HL-60/S4 treated with phorbol 12-myristate 13-acetate at 8.2 ng/mL for 4 days and 3 days (cell line): ENCODE measurements around the gene BMAL1.

ENCODE experiments used
- in situ Hi-C: fragments of 300-500 bp; cut with MboI; formaldehyde crosslinking; loops from 2 replicates; pipeline ENCODE4 v1.15.0; 2022; ENCODE audit warnings: low sequenced_read_pairs

BMAL1 gene

GRCh38 chr11:13290221-13290980 is 12.8 kb downstream of the BMAL1 start:
- in situ Hi-C loops: no loop called here

- in situ Hi-C loops: no loop called here
Observed at GRCh38 chr11:13291361-13291760, 13.8 kb downstream of the BMAL1 start.

GRCh38 chr11:13291800-13292199 is 14.2 kb downstream of the BMAL1 start:
- in situ Hi-C loops: no loop called here

- in situ Hi-C loops: no loop called here
Observed at GRCh38 chr11:13292970-13293369, 15.4 kb downstream of the BMAL1 start.

- in situ Hi-C loops: no loop called here
Observed at GRCh38 chr11:13294178-13294577, 16.6 kb downstream of the BMAL1 start.

- in situ Hi-C loops: no loop called here
Observed at GRCh38 chr11:13294771-13295579, 17.4 kb downstream of the BMAL1 start.

- in situ Hi-C loops: no loop called here
Observed at GRCh38 chr11:13297308-13297916, 19.8 kb downstream of the BMAL1 start.

- in situ Hi-C loops: no loop called here
Observed at GRCh38 chr11:13297917-13298356, 20.3 kb downstream of the BMAL1 start.

- in situ Hi-C loops: no loop called here
Observed at GRCh38 chr11:13298765-13299164, 21.2 kb downstream of the BMAL1 start.

GRCh38 chr11:13301522-13301921 is 23.9 kb downstream of the BMAL1 start:
- in situ Hi-C loops: no loop called here

- in situ Hi-C loops: no loop called here
Observed at GRCh38 chr11:13302420-13302958, 24.9 kb downstream of the BMAL1 start.

- in situ Hi-C loops: no loop called here
Observed at GRCh38 chr11:13303668-13304649, 26.4 kb downstream of the BMAL1 start.

GRCh38 chr11:13304655-13305335 is 27.2 kb downstream of the BMAL1 start:
- in situ Hi-C loops: no loop called here

- in situ Hi-C loops: no loop called here
Observed at GRCh38 chr11:13308704-13309103, 31.1 kb downstream of the BMAL1 start.

GRCh38 chr11:13309156-13309555 is 31.6 kb downstream of the BMAL1 start:
- in situ Hi-C loops: no loop called here

GRCh38 chr11:13310443-13310842 is 32.9 kb downstream of the BMAL1 start:
- in situ Hi-C loops: no loop called here

GRCh38 chr11:13311570-13311969 is 34.0 kb downstream of the BMAL1 start:
- in situ Hi-C loops: no loop called here

GRCh38 chr11:13313005-13313819 is 35.6 kb downstream of the BMAL1 start:
- in situ Hi-C loops: no loop called here
